Measurements from ENCODE around the gene COCH.

- TF ChIP-seq STAT1 (IDR thresholded peaks at IDR 0.05; ENCODE audit: unreplicated experiment) (no peak), EZH2 (IDR thresholded peaks at IDR 0.05; ENCODE audit: low read depth, unreplicated experiment) (no peak), CTCF (conservative IDR thresholded peaks at IDR 0.05; ENCODE audit: low read depth in 2 of 2) (no peak), REST (IDR thresholded peaks at IDR 0.05; ENCODE audit: unreplicated experiment) (no peak)
Measured at GRCh38 chr14:30935445-30935844, 61.1 kb downstream of the COCH start.

Measured in GM23338 (cell line).